RWPE2 (cell line): ENCODE data around the gene RXRA.

ENCODE experiments used
- ATAC-seq: fragments of 200-7000 bp; cut with Tn5 transposase; 3 replicates; pipeline ENCODE4 v1.9.1; 2021; ENCODE audit warnings: low read depth
- DNase-seq: peaks from one replicate; pipeline ENCODE4 v3.0.0-alpha.2; 2020; ENCODE audit warnings: low spot score
- H3K27ac ChIP-seq: fragments of 450-650 bp; 2 replicates; pipeline ENCODE4 v1.5.1; 2017; ENCODE audit warnings: mild to moderate bottlenecking; ENCODE audit not compliant: poor library complexity, severe bottlenecking
- H3K27me3 ChIP-seq: fragments of 250-450 bp; sonication (Bioruptor Pico); 2 replicates; pipeline ENCODE4 v1.5.1; 2021; ENCODE audit warnings: mild to moderate bottlenecking, moderate library complexity; ENCODE audit not compliant: insufficient read depth, poor library complexity, severe bottlenecking
- H3K36me3 ChIP-seq: fragments of 250-450 bp; sonication (Bioruptor Pico); 2 replicates; pipeline ENCODE4 v1.5.1; 2020; ENCODE audit warnings: low read depth, mild to moderate bottlenecking, moderate library complexity
- H3K4me1 ChIP-seq: fragments of 250-450 bp; sonication (Bioruptor Pico); 2 replicates; pipeline ENCODE4 v1.5.1; 2021; ENCODE audit warnings: mild to moderate bottlenecking, moderate library complexity; ENCODE audit not compliant: insufficient read depth, poor library complexity, severe bottlenecking
- H3K4me3 ChIP-seq: fragments of 250-450 bp; sonication (Bioruptor Pico); 2 replicates; pipeline ENCODE4 v1.5.1; 2021; ENCODE audit warnings: mild to moderate bottlenecking, moderate library complexity; ENCODE audit not compliant: severe bottlenecking
- H3K9me3 ChIP-seq: fragments of 250-450 bp; sonication (Bioruptor Pico); 2 replicates; pipeline ENCODE4 v1.5.1; 2021; ENCODE audit warnings: mild to moderate bottlenecking, moderate library complexity; ENCODE audit not compliant: severe bottlenecking
- TF ChIP-seq, protein P1 (sequence below): fragments of 450-650 bp; IDR thresholded peaks from one replicate; pipeline ENCODE4 v1.5.1; 2017; ENCODE audit warnings: mild to moderate bottlenecking, moderate library complexity; ENCODE audit not compliant: poor library complexity, severe bottlenecking

Gene RXRA

DNA sequence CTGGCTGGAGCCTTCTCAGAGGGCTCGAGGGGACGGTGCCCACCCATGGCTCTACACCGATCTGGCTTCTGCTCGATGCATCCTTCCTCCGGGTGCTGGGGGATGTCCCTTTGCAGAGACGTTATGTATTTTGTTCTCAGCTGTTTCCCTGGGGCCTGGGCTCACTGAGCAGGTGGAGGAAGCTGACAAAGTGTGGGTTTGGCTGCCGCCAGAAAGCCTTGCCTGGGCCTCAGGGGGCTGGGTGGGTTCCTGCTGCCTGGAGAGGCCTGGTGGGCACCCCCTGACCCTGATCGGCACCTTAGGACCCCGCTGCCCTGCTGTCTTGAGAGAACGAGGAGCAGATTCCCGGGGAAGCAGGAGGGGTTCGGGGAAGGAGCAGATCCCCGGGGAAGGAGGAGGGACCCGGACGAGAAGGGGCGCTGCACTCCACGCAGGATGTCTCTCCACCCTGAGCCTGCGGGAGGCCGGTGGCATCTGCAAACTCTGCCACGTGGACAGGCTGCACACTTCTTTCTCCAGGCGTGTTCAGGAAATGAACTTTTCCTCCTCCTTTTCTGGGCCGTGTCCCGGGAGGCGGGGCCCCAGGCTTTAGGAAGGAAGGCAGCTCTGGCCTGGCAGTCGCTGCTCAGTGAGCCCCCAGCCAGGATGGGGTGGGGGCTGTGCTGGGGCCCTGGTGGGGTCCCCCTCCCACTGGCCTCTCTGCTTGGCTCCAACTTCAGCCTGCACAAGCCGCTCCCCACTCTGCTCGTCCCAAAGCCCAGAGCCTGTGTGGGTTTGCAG is 148.9 kb downstream of the RXRA start:
- DNase-seq = no peak

DNA sequence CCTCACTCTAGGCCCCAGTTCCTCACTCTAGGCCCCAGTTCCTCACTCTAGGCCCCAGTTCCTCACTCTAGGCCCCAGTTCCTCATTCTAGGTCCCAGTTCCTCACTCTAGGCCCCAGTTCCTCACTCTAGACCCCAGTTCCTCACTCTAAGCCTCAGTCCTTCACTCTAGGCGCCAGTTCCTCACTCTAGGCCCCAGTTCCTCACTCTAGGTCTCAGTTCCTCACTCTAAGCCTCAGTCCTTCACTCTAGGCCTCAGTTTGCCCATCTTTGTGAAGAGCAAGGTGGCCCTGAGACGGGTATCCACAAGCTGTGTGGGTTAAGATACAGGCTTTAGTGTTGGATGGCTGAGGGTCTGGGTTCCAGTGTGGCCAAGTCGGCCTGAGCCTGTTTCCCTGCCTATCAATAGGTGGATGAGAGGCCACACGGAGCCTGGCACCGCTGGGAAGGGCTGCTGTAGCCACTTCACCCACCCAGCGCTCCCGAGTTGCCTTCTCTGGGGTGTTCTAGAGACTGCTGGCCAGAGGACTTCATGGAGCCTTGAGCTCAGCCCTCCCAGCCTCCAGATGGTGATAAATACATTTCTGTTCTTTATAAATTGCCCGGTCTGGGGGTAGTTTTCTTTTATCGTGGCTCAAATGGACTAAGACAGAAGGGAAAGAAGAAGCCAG is 150.2 kb downstream of the RXRA start:
- no peaks in the 10 kb centered on the region for H3K9me3 ChIP-seq
- no peaks in the 10 kb centered on the region for H3K4me1 ChIP-seq
- DNase-seq = no peak
- H3K36me3 ChIP-seq = no peaks in the 10 kb centered on the region
- H3K4me3 ChIP-seq = no peak overlapping the region
- no peak overlapping the region for H3K27ac ChIP-seq
- no peaks in the 10 kb centered on the region for H3K27me3 ChIP-seq
- ATAC-seq = no peak
- TF ChIP-seq, protein P1, sequence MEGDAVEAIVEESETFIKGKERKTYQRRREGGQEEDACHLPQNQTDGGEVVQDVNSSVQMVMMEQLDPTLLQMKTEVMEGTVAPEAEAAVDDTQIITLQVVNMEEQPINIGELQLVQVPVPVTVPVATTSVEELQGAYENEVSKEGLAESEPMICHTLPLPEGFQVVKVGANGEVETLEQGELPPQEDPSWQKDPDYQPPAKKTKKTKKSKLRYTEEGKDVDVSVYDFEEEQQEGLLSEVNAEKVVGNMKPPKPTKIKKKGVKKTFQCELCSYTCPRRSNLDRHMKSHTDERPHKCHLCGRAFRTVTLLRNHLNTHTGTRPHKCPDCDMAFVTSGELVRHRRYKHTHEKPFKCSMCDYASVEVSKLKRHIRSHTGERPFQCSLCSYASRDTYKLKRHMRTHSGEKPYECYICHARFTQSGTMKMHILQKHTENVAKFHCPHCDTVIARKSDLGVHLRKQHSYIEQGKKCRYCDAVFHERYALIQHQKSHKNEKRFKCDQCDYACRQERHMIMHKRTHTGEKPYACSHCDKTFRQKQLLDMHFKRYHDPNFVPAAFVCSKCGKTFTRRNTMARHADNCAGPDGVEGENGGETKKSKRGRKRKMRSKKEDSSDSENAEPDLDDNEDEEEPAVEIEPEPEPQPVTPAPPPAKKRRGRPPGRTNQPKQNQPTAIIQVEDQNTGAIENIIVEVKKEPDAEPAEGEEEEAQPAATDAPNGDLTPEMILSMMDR = no peak

More for the DNA sequence above, 148.9 kb downstream of the RXRA start:
- no peak for ATAC-seq
- Histone ChIP-seq H3K4me3 (no peak overlapping the region), H3K4me1 (no peaks in the 10 kb centered on the region), H3K9me3 (no peaks in the 10 kb centered on the region), H3K36me3 (no peaks in the 10 kb centered on the region), H3K27ac (no peak overlapping the region), H3K27me3 (no peaks in the 10 kb centered on the region)
- TF ChIP-seq, protein P1 = no peak

DNA sequence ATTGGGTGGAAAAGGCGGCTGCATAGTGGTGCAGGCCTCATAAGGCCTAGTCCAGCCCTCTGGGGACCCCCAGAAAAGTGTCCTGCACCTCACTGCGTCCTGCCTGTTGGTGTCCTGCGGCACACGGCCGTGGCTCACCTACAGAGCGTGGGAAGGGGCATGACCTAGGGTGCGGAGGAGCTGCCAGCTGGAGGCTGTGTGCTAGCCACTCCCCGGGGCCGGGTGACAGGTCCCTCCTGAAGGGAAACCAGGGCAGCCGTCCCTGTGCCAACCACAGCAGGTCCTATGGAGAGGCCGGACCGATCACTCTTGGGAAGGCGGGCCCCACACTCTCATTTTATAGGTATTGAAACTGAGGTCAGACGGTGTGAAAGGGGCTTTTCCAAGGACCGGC is 150.7 kb downstream of the RXRA start:
- Histone ChIP-seq H3K36me3 (no peaks in the 10 kb centered on the region), H3K27me3 (no peaks in the 10 kb centered on the region), H3K9me3 (no peaks in the 10 kb centered on the region), H3K27ac (no peak overlapping the region), H3K4me3 (no peak overlapping the region), H3K4me1 (no peaks in the 10 kb centered on the region)
- ATAC-seq (no peak), DNase-seq (no peak)
- TF ChIP-seq, protein P1 = no peak

DNA sequence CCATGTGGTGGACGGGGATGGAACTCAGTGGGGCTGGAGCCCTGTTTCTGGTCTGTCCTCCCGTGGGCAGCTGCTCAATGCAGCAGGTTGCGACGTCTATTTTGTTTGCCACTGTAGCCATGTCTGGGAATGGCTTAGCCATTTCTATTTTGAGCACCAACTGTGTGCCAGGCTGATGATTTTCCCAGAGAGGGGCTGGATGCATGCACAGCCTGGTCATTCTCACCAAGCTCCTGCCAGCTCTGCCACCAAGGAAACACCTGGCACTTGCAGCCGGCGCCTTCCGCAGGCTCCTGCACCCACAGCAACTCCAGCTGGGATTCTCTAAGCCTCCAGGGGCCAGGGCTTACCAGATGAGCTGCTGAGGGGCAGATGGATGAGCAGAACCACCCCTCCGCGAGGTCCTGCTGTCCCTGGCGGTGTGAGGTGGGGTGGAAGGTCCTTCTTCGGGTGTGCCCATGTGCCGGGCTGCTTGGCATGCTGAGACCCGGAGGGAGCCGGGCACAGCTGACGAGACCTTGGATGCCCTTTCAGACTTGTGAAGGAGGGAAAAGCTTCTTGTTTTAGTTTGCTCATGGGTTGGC is 151.2 kb downstream of the RXRA start:
- Histone ChIP-seq H3K4me3 (no peak overlapping the region), H3K36me3 (no peaks in the 10 kb centered on the region), H3K27ac (no peak overlapping the region), H3K9me3 (no peaks in the 10 kb centered on the region), H3K4me1 (no peaks in the 10 kb centered on the region), H3K27me3 (no peaks in the 10 kb centered on the region)
- ATAC-seq = no peak
- DNase-seq = no peak
- TF ChIP-seq, protein P1 = no peak
